ENCODE data around the gene CAP2. TPM values are rescaled to one million over a fixed set of nuclear protein-coding genes. Genes with fewer than 3 reads are reported as not detected.
A peak's percentile ranks its signal among the peaks of the same experiment; 100 is the strongest.

The CAP2 gene
- total and polyA plus RNA-seq, 9 of the 15 experiments (the other 6 are each of a cell fraction or from before 2014, with no cell fraction given): not detected

DNA sequence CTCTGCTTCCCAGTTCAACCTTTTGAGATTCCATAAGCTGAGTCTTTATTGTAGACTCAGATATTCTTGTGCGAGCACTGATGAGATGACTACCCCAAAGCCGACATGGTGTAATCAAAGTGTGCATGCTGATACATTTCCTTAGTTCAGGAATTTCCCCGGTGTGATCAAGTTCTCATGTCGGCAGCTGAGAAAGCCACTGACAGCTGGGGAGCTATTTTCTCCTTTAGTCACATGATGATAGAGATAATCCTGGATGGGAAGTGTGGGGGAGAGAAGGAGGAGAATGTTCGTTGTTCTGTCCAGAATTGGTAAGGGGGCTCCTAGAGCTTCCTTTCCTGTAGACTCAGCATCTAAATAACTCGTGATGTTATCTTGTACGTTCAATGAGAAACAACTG lies 7.7 kb upstream of the CAP2 start:
- H3K4me1 ChIP-seq (replicated peaks in 1 of 2; ENCODE audit: control insufficient read depth in 2 of 2, insufficient read depth in 2 of 2, low read length in 2 of 2): no peaks in the 10 kb centered on the region
- no peaks in the 10 kb centered on the region for H3K9me3 ChIP-seq (replicated peaks; ENCODE audit: control insufficient read depth, insufficient read depth, low read depth, low read length)
- no peak overlapping the region for H3K27ac ChIP-seq (ENCODE audit: extremely low read depth, low read depth, low read length)
- H3K9ac ChIP-seq (ENCODE audit: insufficient read depth in 1 of 2, low read depth in 2 of 2, low read length in 2 of 2): no peak overlapping the region
- CTCF ChIA-PET (ENCODE audit: low intra/inter-chr PET ratio): no interaction called here
- H4K20me1 ChIP-seq (replicated peaks; ENCODE audit: control insufficient read depth, insufficient read depth, low read length): no peaks in the 10 kb centered on the region
- WGBS (ENCODE audit: insufficient coverage, low coverage, missing lambda C conversion rate): 2% methylated on average over 7 of the region's 7 CpGs
- H3K4me3 ChIP-seq: no peak overlapping the region
- H3K79me2 ChIP-seq (ENCODE audit: control insufficient read depth, insufficient read depth, low read length): no peaks in the 10 kb centered on the region
- FAIRE-seq: no peak
- TF ChIP-seq, protein P1, sequence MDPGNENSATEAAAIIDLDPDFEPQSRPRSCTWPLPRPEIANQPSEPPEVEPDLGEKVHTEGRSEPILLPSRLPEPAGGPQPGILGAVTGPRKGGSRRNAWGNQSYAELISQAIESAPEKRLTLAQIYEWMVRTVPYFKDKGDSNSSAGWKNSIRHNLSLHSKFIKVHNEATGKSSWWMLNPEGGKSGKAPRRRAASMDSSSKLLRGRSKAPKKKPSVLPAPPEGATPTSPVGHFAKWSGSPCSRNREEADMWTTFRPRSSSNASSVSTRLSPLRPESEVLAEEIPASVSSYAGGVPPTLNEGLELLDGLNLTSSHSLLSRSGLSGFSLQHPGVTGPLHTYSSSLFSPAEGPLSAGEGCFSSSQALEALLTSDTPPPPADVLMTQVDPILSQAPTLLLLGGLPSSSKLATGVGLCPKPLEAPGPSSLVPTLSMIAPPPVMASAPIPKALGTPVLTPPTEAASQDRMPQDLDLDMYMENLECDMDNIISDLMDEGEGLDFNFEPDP (CRISPR knock-in tag; IDR thresholded peaks at IDR 0.05): no peak
- TF ChIP-seq, protein P2, sequence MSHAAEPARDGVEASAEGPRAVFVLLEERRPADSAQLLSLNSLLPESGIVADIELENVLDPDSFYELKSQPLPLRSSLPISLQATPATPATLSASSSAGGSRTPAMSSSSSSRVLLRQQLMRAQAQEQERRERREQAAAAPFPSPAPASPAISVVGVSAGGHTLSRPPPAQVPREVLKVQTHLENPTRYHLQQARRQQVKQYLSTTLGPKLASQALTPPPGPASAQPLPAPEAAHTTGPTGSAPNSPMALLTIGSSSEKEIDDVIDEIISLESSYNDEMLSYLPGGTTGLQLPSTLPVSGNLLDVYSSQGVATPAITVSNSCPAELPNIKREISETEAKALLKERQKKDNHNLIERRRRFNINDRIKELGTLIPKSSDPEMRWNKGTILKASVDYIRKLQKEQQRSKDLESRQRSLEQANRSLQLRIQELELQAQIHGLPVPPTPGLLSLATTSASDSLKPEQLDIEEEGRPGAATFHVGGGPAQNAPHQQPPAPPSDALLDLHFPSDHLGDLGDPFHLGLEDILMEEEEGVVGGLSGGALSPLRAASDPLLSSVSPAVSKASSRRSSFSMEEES (CRISPR knock-in tag; IDR thresholded peaks at IDR 0.05): peak; percentile 72
- no peaks in the 10 kb centered on the region for H3K9me1 ChIP-seq (ENCODE audit: control insufficient read depth, insufficient read depth, low read length)
- DNase-seq (ENCODE audit: extremely low read depth in 1 of 4, low spot score in 3 of 4): no peak
- H2AFZ ChIP-seq (ENCODE audit: low read depth, low read length): no peak overlapping the region
- BruUV-seq (replicated peaks): no TSS peak
- ATAC-seq: no peak
- in situ Hi-C loops (cut with MboI) (no loop called here), intact Hi-C loops (cut with micrococcal nuclease) (no loop called here)
- POLR2A ChIA-PET: interaction anchor here (0.8 kb wide), 1 partner anchor 10 kb away, joined by 3 read pairs; no protein-coding TSS in a partner anchor
- peaks cover 3 to 23% of the 10 kb centered on the region in 2 experiments; a peak in 2 of 5 replicates for H3K27me3 ChIP-seq (ENCODE audit: control insufficient read depth in 2 of 2, insufficient read depth in 2 of 2, low read length in 2 of 2)
- H3K4me2 ChIP-seq (ENCODE audit: insufficient read depth, low read length): no peak overlapping the region
- no peaks in the 10 kb centered on the region for H3K36me3 ChIP-seq (ENCODE audit: control insufficient read depth, insufficient read depth, low read length)
